ENCODE measurements around the gene PNLIPRP3.

Gene PNLIPRP3

DNA sequence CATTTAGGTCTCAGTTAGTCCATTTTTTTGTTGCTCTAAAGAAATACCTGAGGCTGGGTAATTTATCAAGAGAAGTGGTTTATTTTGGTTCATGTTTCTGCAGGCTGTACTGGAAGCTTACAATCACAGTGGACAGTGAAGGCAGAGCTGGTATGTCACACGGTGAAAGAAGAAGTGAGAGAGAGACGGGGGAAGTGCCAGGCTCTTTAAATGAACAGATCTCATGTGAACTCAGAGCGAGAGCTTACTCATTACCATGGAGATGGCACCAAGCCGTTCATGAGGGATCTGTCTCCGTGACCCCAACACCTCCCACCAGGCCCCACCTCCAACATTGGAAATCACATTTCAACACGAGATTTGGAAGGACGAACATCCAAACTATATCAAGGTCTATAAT is 18.9 kb upstream of the PNLIPRP3 start:
- no peaks in the 10 kb centered on the region for H3K36me3 ChIP-seq (ENCODE audit: control insufficient read depth, insufficient read depth, low read length)
- no peaks in the 10 kb centered on the region for H3K4me1 ChIP-seq (ENCODE audit: control insufficient read depth, insufficient read depth, low read length, poor library complexity, severe bottlenecking)
- no peaks in the 10 kb centered on the region for H3K27me3 ChIP-seq (replicated peaks; ENCODE audit: control insufficient read depth, insufficient read depth, low read length, poor library complexity, severe bottlenecking)
- H3K4me3 ChIP-seq (ENCODE audit: insufficient read depth, low read depth, low read length, poor library complexity, severe bottlenecking) = no peak overlapping the region
- H3K27ac ChIP-seq (ENCODE audit: insufficient read depth, low read length, poor library complexity, severe bottlenecking) = no peak overlapping the region
- no peaks in the 10 kb centered on the region for H3K9me3 ChIP-seq (ENCODE audit: control insufficient read depth, low read length)
- no peak for DNase-seq

DNA sequence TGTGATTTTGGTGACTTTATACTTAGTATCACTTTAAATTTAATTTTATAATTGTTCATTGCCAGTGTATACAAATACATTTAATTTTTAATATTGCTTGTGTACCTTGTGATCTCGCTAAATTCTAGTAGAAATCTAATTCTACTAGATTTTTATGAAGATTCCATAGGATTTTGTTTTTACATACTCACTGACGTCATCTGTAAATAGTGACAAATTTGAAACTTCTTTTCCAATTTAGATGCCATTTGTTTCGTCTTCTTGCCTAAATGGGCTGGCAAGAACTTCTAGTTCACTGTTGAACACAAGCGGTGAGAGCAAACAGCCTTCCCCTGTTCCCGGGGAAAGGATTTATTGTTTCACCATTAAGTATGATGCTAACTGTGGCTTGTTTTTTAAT is 17.3 kb upstream of the PNLIPRP3 start:
- Histone ChIP-seq H3K4me3 (ENCODE audit: insufficient read depth, low read depth, low read length, poor library complexity, severe bottlenecking) (no peak overlapping the region), H3K27me3 (replicated peaks; ENCODE audit: control insufficient read depth, insufficient read depth, low read length, poor library complexity, severe bottlenecking) (no peaks in the 10 kb centered on the region)
- DNase-seq = no peak

DNA sequence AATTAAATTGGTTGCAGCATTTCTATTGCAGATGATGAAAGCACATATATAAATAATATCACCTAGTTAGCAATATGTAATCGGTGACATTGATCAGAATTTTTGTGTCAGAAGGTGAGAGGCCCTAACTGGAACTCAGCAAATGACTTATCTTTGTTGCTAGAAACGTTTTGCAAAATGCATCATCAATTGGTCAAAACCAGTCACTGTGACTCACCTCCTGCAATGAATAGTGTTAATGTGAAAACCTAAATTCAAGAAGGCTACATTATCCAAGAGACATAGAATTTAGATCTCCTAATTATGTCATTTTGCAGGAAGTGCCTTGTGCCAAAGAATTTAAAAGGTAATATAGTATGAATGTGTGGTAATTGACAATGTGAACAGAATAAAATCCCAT is 9.8 kb upstream of the PNLIPRP3 start:
- Histone ChIP-seq H3K27me3 (replicated peaks; ENCODE audit: control insufficient read depth, insufficient read depth, low read length, poor library complexity, severe bottlenecking) (no peaks in the 10 kb centered on the region), H3K9me3 (ENCODE audit: control insufficient read depth, low read length) (no peaks in the 10 kb centered on the region), H3K27ac (ENCODE audit: insufficient read depth, low read length, poor library complexity, severe bottlenecking) (no peak overlapping the region), H3K36me3 (ENCODE audit: control insufficient read depth, insufficient read depth, low read length) (no peaks in the 10 kb centered on the region), H3K4me3 (ENCODE audit: insufficient read depth, low read depth, low read length, poor library complexity, severe bottlenecking) (no peak overlapping the region), H3K4me1 (ENCODE audit: control insufficient read depth, insufficient read depth, low read length, poor library complexity, severe bottlenecking) (no peaks in the 10 kb centered on the region)
- no peak for DNase-seq

More for the DNA sequence above, 17.3 kb upstream of the PNLIPRP3 start:
- Histone ChIP-seq H3K36me3 (ENCODE audit: control insufficient read depth, insufficient read depth, low read length) (no peaks in the 10 kb centered on the region), H3K4me1 (ENCODE audit: control insufficient read depth, insufficient read depth, low read length, poor library complexity, severe bottlenecking) (no peaks in the 10 kb centered on the region), H3K27ac (ENCODE audit: insufficient read depth, low read length, poor library complexity, severe bottlenecking) (no peak overlapping the region), H3K9me3 (ENCODE audit: control insufficient read depth, low read length) (no peaks in the 10 kb centered on the region)

- Histone ChIP-seq H3K27me3 (replicated peaks; ENCODE audit: control insufficient read depth, insufficient read depth, low read length, poor library complexity, severe bottlenecking) (no peaks in the 10 kb centered on the region), H3K4me1 (ENCODE audit: control insufficient read depth, insufficient read depth, low read length, poor library complexity, severe bottlenecking) (no peaks in the 10 kb centered on the region), H3K27ac (ENCODE audit: insufficient read depth, low read length, poor library complexity, severe bottlenecking) (no peak overlapping the region), H3K4me3 (ENCODE audit: insufficient read depth, low read depth, low read length, poor library complexity, severe bottlenecking) (no peak overlapping the region), H3K9me3 (ENCODE audit: control insufficient read depth, low read length) (no peaks in the 10 kb centered on the region), H3K36me3 (ENCODE audit: control insufficient read depth, insufficient read depth, low read length) (no peaks in the 10 kb centered on the region)
- DNase-seq = no peak
Measured at GRCh38 chr10:116418389-116418788, 9.3 kb upstream of the PNLIPRP3 start.

GRCh38 chr10:116421815-116422214 is 5.8 kb upstream of the PNLIPRP3 start:
- no peaks in the 10 kb centered on the region for H3K27me3 ChIP-seq (replicated peaks; ENCODE audit: control insufficient read depth, insufficient read depth, low read length, poor library complexity, severe bottlenecking)
- no peak overlapping the region for H3K4me3 ChIP-seq (ENCODE audit: insufficient read depth, low read depth, low read length, poor library complexity, severe bottlenecking)
- H3K4me1 ChIP-seq (ENCODE audit: control insufficient read depth, insufficient read depth, low read length, poor library complexity, severe bottlenecking) = no peaks in the 10 kb centered on the region
- DNase-seq = no peak
- no peaks in the 10 kb centered on the region for H3K36me3 ChIP-seq (ENCODE audit: control insufficient read depth, insufficient read depth, low read length)
- no peak overlapping the region for H3K27ac ChIP-seq (ENCODE audit: insufficient read depth, low read length, poor library complexity, severe bottlenecking)
- no peaks in the 10 kb centered on the region for H3K9me3 ChIP-seq (ENCODE audit: control insufficient read depth, low read length)

DNA sequence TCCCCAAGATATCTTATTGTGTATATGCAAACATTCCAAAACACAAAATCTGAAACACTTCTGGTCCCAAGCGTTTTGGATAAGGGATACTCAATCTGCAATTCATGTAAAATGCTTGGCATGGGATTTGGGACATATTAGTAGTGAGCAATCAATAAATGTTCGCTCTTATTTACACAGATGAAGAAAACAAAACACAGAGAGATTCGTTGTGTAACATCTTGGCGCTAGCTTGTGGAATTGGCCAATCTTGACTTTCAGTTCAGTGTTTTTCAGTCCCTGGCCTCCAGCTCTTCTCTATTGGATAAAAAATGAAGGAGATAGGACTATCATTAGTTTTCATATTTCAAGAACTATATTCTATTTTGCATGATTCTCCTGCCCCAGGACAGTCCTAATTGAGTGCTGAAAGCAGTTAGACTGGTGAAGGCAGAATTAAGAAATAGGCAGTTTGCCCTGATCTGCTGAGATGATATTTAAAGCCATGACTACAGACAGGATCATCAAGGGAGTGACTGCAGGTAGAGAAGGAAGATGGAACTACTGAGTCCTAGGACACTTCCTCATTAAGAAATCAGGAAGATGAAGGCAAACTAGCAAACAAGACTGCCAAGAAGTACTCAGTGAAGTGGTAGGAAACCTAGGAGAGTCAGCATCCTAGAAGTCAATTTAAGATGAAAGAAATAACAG is 1.8 kb downstream of the PNLIPRP3 start:
- DNase-seq = no peak
- Histone ChIP-seq H3K9me3 (ENCODE audit: control insufficient read depth, low read length) (no peaks in the 10 kb centered on the region), H3K4me3 (ENCODE audit: insufficient read depth, low read depth, low read length, poor library complexity, severe bottlenecking) (no peak overlapping the region), H3K36me3 (ENCODE audit: control insufficient read depth, insufficient read depth, low read length) (no peaks in the 10 kb centered on the region), H3K27me3 (replicated peaks; ENCODE audit: control insufficient read depth, insufficient read depth, low read length, poor library complexity, severe bottlenecking) (no peaks in the 10 kb centered on the region), H3K27ac (ENCODE audit: insufficient read depth, low read length, poor library complexity, severe bottlenecking) (no peak overlapping the region), H3K4me1 (ENCODE audit: control insufficient read depth, insufficient read depth, low read length, poor library complexity, severe bottlenecking) (no peaks in the 10 kb centered on the region)

DNA sequence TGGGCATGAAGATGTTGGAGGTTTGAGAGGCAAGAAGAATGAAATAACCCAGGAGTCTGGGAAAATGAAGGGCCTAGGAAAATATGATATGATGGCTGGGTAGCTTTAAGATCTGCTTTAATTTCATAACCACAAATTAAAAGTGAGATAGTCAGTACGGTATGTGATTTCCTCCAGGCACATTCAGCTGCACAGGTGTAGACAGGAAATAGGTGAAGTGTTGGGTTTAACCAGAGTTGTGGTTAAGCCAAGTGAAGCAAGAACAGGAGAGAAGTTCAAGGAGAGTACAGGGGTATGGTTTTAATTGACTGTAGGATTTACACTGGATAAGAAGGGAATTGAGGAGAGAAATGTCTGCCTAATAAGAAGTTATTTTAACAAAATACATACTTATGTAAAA is 2.6 kb downstream of the PNLIPRP3 start:
- Histone ChIP-seq H3K27ac (ENCODE audit: insufficient read depth, low read length, poor library complexity, severe bottlenecking) (no peak overlapping the region), H3K9me3 (ENCODE audit: control insufficient read depth, low read length) (no peaks in the 10 kb centered on the region), H3K4me1 (ENCODE audit: control insufficient read depth, insufficient read depth, low read length, poor library complexity, severe bottlenecking) (no peaks in the 10 kb centered on the region), H3K27me3 (replicated peaks; ENCODE audit: control insufficient read depth, insufficient read depth, low read length, poor library complexity, severe bottlenecking) (no peaks in the 10 kb centered on the region), H3K4me3 (ENCODE audit: insufficient read depth, low read depth, low read length, poor library complexity, severe bottlenecking) (no peak overlapping the region), H3K36me3 (ENCODE audit: control insufficient read depth, insufficient read depth, low read length) (no peaks in the 10 kb centered on the region)
- no peak for DNase-seq

- no peaks in the 10 kb centered on the region for H3K27me3 ChIP-seq (replicated peaks; ENCODE audit: control insufficient read depth, insufficient read depth, low read length, poor library complexity, severe bottlenecking)
- no peak overlapping the region for H3K4me3 ChIP-seq (ENCODE audit: insufficient read depth, low read depth, low read length, poor library complexity, severe bottlenecking)
- DNase-seq = no peak
- no peaks in the 10 kb centered on the region for H3K9me3 ChIP-seq (ENCODE audit: control insufficient read depth, low read length)
- no peaks in the 10 kb centered on the region for H3K4me1 ChIP-seq (ENCODE audit: control insufficient read depth, insufficient read depth, low read length, poor library complexity, severe bottlenecking)
- no peak overlapping the region for H3K27ac ChIP-seq (ENCODE audit: insufficient read depth, low read length, poor library complexity, severe bottlenecking)
- no peaks in the 10 kb centered on the region for H3K36me3 ChIP-seq (ENCODE audit: control insufficient read depth, insufficient read depth, low read length)
Measured at GRCh38 chr10:116431598-116431997, 4.0 kb downstream of the PNLIPRP3 start.

DNA sequence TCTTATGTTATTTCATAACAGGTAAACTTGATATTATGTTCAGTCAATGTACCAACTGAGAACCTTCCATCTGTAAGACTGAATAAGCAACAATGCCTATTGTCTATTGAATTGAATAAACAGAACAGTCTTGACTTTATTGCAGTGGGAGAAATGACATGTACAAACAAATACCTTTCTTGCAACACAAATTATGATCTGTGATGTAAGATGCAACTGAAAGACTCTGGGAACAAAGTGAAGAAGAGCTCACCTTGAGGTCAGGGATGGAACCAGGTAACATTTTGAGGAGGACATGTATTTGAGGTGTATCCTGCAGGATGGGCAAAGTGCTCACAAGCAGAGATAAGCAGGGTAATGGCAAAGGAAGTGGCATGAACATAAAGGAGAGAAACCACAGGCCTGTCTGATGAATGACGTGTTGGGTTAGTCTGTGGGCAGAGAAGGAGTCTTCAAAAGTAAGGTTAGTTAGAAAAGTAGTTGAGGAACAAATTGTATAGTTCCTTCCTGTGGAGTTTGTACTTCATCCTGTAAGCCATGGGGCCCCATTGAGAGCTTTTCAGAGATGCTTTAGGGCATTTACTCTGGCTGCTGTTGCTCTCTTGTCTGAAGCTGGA is 9.5 kb downstream of the PNLIPRP3 start:
- H3K9me3 ChIP-seq (ENCODE audit: control insufficient read depth, low read length) = no peaks in the 10 kb centered on the region
- H3K4me1 ChIP-seq (ENCODE audit: control insufficient read depth, insufficient read depth, low read length, poor library complexity, severe bottlenecking) = no peaks in the 10 kb centered on the region
- DNase-seq = no peak
- no peak overlapping the region for H3K27ac ChIP-seq (ENCODE audit: insufficient read depth, low read length, poor library complexity, severe bottlenecking)
- H3K36me3 ChIP-seq (ENCODE audit: control insufficient read depth, insufficient read depth, low read length) = no peaks in the 10 kb centered on the region
- no peak overlapping the region for H3K4me3 ChIP-seq (ENCODE audit: insufficient read depth, low read depth, low read length, poor library complexity, severe bottlenecking)
- H3K27me3 ChIP-seq (replicated peaks; ENCODE audit: control insufficient read depth, insufficient read depth, low read length, poor library complexity, severe bottlenecking) = no peaks in the 10 kb centered on the region

DNA sequence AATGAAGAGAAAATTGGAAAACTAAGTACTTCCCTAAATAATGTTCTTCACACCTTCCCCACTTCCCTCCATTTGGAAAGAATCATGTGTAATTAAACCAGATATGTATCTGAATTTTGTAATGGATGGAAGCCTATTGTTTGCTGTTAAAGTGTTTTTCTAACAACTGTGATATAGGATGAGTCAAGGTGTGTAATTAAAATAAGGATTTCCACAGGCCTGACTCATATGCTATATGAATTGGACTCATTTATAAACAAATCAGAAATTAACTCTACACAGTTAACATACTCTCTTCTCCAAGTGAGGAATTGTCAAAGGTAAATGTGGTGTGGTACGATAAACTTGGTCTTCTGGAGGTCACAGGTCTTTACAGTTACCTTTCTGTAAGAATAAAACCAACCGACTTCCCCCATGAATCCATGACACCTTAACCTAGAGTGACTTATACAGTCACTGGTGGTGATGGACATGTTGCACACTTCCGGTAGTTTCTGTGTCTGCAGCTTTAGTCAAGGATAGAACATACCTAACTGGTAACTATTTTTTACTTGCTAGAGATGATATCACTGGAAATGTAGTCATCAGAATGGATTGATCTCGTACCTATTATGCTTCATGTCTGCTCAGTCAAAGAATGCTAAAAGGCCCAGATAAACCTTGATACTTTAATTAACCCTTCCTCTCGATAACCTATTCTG is 12.8 kb downstream of the PNLIPRP3 start:
- Histone ChIP-seq H3K36me3 (ENCODE audit: control insufficient read depth, insufficient read depth, low read length) (no peaks in the 10 kb centered on the region), H3K27ac (ENCODE audit: insufficient read depth, low read length, poor library complexity, severe bottlenecking) (no peak overlapping the region), H3K9me3 (ENCODE audit: control insufficient read depth, low read length) (no peaks in the 10 kb centered on the region), H3K4me1 (ENCODE audit: control insufficient read depth, insufficient read depth, low read length, poor library complexity, severe bottlenecking) (no peaks in the 10 kb centered on the region), H3K27me3 (replicated peaks; ENCODE audit: control insufficient read depth, insufficient read depth, low read length, poor library complexity, severe bottlenecking) (no peaks in the 10 kb centered on the region), H3K4me3 (ENCODE audit: insufficient read depth, low read depth, low read length, poor library complexity, severe bottlenecking) (no peak overlapping the region)
- no peak for DNase-seq

Data from effector memory CD4-positive, alpha-beta T cell (primary cell).